Liver (tissue), 3 donors: ENCODE data around the gene SEMA4D.

Experiments used
- CTCF ChIP-seq: fragments of 150-350 bp; IDR thresholded peaks from 2 replicates; pipeline ENCODE4 v1.5.1; 2017; ENCODE audit warnings: improper control_type of control experiment, low read depth, low read length; ENCODE audit not compliant: missing input control
- REST ChIP-seq: IDR thresholded peaks from 2 replicates; pipeline ENCODE4 v1.6.1; 2016; ENCODE audit warnings: antibody characterized with exemption, mild to moderate bottlenecking
- TAF1 ChIP-seq: conservative IDR thresholded peaks from 2 replicates; pipeline ENCODE4 v1.6.1; 2016; ENCODE audit warnings: antibody characterized with exemption, mild to moderate bottlenecking
- donor health status: healthy.
- donor health status: healthy.

- TF ChIP-seq CTCF (no peak), REST (no peak), TAF1 (no peak)
Observed at GRCh38 chr9:89448821-89449220, 49.1 kb downstream of the SEMA4D start.
